ENCODE data around the gene WWOX.

DNA sequence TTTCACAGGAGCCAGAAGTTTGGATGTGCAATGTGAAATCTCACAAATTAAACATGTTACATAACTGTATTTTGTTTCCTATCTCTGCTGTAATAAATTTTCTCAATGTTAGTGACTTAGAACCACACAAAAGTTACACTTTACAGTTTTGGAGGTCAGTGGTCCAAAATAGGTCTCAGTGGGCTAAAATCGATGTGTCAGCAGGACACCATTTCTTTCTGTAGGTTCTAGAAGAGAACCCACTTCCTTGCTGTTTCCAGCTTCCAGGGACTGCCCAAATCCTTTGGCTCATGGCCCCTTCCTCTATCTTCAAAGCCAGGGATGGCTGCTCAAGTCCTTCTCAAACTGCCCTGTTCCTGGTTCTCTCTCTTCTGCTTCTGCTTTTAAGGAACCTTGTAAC lies 252.7 kb downstream of the WWOX start:
- TF ChIP-seq CTCF (optimal IDR thresholded peaks at IDR 0.05 in 1 of 3, IDR thresholded peaks at IDR 0.05 in 1 of 3, conservative IDR thresholded peaks at IDR 0.05 in 1 of 3; ENCODE audit: extremely low read depth in 1 of 3, insufficient read depth in 2 of 3, low read length in 3 of 3) (no peak), EZH2 (IDR thresholded peaks at IDR 0.05; ENCODE audit: low read length) (no peak)

Data from keratinocyte (primary cell).